C1 segment of cervical spinal cord (tissue), 14 donors: ENCODE results near the gene SCNN1A.

Source experiments
- DNase-seq, 14 donors: peaks; one replicate each; lab custom pipeline; 2025; lab: John Stamatoyannopoulos, UW

SCNN1A gene

DNA sequence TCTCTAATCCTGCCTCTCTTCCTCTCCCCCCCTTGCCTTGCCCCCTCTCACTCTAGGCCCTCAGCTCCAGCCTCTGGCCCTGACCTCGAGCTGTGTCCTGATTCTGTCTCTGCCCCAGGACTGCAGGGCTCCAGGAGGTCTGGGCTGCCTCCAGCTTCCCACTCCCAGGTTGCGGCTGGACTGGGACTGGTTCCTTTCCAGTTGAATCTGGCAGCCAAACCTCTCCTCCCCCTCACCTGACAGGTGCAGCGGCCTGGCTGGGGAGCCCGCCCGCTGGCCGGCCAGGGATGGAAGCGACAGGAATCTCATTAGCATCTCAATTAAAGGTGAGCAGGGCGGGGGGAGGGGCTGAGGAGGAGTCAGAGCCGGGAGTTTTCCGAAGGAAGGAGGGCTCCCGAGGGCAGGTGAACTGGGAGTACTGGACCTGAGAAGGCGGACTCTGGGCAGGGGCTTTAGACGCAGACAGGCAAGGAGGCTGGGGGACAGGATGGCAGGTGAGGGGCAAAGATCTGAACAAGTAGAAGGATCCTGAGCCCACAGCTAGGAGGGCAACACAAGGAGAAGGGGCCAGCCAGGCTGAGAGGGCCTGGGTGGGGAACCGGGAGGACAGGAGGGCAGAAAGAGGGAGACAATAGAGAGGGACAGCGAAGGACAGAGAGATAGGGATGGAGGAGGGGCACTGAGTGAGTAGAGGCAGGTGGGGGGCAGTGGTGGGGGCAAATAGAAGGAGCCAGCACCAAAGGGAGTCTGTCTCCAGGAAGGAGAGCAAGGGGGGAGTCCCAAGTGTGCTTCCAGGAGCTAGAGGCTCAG is at the start of gene SCNN1A:
TSS of gene SCNN1A (minus strand) at position 295 of the 810 bp plus-strand sequence. CDS start 780 bp downstream, outside the sequence.
- DNase-seq, result no peak

GRCh38 chr12:6424866-6425265 is 49.5 kb upstream of the SCNN1A start:
- no peak for DNase-seq

GRCh38 chr12:6424008-6424347 is 48.6 kb upstream of the SCNN1A start:
- peak in 1 of 14 donors; percentile 29 for DNase-seq

DNA sequence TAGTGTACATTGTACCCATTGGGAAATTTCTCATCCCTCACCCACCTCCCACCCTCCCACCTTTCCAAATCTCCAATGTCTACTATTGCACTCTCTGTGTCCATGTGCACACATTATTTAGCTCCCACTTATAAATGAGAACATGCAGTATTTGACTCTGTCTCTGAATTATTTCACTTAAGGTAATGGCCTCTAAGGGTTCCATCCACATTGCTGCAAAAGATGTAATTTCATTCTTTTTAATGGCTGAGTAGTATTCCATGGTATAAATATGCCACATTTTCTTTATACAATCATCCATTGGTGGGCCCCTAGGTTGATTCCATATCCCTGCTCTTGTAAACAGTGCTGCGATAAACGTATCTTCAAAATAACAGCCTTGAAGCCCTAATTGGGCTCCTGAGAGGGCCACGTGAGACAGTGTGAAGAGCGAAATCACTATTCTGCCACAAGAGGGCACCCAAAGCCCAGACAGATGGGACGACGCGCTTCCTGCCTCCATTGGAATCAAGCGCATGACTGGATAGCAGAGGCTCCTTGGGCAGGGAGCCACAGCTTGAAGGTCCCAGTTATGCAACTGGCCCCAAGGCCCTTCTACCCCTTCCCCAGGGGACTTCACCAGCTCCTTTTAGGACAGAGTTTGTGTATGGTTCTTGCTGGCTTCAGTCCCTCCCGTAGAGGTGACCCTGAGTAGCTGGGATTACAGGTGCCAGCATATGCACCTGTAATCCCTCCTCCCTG is 48.1 kb upstream of the SCNN1A start:
- peak in 13 of 14 donors; percentile 15 to 73 (median 63) for DNase-seq

DNA sequence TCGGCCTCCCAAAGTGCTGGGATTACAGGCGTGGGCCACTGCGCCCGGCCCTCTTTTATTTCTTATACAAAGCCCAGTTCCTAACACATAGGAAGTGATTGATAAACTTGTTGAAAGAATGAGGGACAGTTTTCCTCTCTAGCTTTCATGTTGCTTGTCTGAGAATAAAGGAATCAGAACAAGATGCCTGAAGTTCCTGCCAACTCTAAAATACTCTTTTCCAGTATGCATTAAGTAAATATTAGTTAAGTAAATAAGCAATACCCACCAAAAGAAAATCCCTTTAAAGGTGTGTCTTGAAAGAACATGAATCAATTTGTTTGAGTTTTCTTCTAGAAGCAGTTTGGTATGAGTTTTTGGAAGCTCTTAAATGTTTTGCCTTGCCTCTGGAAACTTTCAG is 45.0 kb upstream of the SCNN1A start:
- DNase-seq, result no peak

DNA sequence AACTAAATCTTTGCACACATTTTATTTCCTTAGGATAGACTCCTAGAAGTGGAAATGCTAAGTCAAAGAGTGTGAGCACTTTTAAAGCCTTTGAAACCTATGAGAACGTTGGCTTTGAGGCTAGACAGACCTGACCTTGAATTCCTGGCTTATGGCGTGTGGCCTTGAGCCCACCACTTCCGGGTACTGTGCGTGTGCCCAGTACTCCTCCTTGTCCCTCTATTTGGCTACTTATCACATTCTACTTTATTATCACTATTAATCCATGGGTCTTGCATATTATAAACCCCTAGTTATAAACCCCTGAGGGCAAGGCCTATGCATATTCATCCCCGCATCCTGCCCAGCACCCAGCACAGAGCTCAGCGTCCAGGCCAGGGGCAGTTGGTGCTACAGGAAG is 43.4 kb upstream of the SCNN1A start:
- no peak for DNase-seq

- peak in 2 of 14 donors; percentile 15 to 22 for DNase-seq
Measured at GRCh38 chr12:6416596-6416995, 41.2 kb upstream of the SCNN1A start.

DNA sequence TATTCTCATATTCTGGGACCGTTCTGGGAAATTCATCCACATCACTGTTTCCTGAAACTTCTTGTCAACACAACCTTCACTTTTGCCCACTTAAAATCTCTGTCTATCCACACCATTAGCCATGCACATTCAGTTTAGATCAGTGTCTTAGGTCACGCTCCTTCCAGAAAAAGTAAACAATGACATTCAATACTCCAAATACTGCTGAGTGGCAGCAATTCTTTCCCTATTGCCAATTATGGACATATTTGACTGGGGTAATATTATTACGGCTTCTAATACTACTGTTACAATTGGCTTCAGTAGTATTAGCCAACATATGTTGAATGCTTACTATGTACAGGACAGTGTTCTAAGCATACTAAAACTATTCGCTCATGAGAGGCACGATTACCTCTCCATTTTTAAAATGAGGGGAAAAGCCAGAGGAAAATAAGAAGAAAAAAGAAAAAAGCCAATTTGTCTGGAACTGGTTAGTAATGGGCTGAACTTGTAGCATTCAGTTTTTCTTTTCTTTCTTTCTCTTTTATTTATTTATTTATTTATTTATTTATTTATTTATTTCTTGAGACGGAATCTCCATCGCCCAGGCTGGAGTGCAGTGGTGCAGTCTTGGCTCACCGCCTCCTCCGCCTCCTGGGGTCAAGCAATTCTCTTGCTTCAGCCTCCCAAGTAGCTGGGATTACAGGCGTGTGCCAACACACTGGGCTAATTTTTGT is 32.0 kb upstream of the SCNN1A start:
- DNase-seq, result no peak

GRCh38 chr12:6405963-6406362 is 30.6 kb upstream of the SCNN1A start:
- no peak for DNase-seq

- no peak for DNase-seq
Measured at GRCh38 chr12:6404390-6404789, 29.0 kb upstream of the SCNN1A start.

- no peak for DNase-seq
Measured at GRCh38 chr12:6399884-6400644, 24.7 kb upstream of the SCNN1A start.

DNA sequence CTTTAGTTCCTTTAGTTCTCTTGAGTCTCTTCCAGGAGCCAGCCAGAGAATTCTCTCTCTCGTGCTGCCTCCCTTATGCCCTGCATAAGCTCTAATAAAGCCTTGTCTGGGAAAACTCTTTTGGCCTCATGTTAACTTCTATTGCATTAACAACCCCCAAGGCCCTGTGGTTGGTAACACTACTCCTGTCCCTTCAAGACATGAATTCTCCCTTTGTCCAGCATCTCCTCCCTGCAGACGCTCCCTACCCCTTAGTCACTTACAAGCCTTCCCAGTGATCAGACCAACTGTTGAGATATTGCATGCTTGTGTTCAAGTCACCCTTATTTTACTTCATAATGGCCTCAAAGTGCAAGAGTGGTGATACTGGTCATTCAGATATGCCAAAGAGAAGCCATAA is 20.7 kb upstream of the SCNN1A start:
- no peak for DNase-seq

GRCh38 chr12:6394398-6394797 is 19.0 kb upstream of the SCNN1A start:
- peak in 1 of 14 donors; percentile 30 for DNase-seq

DNA sequence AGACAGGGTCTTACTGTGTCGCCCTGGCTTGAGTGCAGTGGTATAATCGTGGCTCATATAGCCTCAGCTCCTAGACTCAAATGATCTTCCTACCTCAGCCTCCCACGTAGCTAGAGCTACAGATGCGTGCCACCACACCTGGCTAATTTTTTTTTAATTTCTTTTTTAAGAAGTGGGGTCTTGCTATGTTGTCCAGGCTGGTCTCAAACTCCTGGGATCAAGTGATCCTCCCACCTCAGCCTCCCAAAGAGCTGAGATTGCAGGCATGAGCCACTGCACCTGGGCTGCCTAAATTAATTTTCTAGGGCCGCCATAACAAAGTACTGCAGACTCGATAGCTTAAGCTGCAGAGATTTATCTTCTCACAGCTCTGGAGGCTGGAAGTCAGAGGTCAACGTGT is 17.7 kb upstream of the SCNN1A start:
- no peak for DNase-seq

DNA sequence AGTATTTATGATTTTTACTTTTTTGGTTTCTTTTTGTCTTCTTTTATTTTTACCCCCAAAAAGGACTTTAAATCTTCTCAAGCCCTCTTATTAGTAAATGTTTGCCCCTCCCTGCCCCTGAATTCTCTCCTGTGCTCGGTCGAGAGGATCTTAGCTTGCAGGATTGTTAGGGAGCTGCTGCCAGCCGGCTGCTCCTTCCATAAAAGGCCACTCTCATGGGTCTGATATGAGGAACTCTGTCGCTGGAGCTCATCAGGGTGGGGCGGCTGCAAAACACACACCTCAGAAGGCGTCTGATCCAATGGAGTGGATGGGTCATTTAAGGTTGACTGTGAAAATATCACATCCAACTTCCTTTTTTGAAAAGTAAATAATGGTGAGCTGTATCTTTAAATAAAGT is 17.1 kb upstream of the SCNN1A start:
- DNase-seq, result no peak

DNA sequence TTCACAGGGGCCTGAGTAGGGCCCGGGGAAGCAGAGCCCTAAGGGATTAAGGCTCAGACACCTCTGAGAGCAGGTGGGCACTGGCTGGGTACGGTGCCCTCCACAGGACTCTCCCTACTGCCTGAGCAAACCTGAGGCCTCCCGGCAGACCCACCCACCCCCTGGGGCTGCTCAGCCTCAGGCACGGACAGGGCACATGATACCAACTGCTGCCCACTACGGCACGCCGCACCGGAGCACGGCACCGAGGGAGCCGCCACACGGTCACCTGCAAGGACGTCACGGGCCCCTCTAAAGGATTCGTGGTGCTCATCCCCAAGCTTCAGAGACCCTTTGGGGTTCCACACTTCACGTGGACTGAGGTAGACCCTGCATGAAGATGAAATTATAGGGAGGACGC is 15.7 kb upstream of the SCNN1A start:
- no peak for DNase-seq

GRCh38 chr12:6390084-6390799 is 14.9 kb upstream of the SCNN1A start:
- DNase-seq, result no peak

GRCh38 chr12:6387541-6387940 is 12.2 kb upstream of the SCNN1A start:
- no peak for DNase-seq

- no peak for DNase-seq
Measured at GRCh38 chr12:6386491-6386890, 11.1 kb upstream of the SCNN1A start.

- DNase-seq, result no peak
Measured at GRCh38 chr12:6386038-6386437, 10.7 kb upstream of the SCNN1A start.
